HG03175 (cell line): ENCODE results near the gene NUDT8.
"Not testable (repeated sequence)": the region's sequence is repeated elsewhere in the genome, so short reads cannot be mapped to it uniquely, and the experiment has no call there.

Source experiments
- ATAC-seq: cut with Tn5 transposase; IDR thresholded peaks from one replicate; pipeline ENCODE4 v1.9.1; 2021; ENCODE audit warnings: mild to moderate bottlenecking, moderate library complexity; ENCODE audit not compliant: unreplicated experiment

The NUDT8 gene

DNA sequence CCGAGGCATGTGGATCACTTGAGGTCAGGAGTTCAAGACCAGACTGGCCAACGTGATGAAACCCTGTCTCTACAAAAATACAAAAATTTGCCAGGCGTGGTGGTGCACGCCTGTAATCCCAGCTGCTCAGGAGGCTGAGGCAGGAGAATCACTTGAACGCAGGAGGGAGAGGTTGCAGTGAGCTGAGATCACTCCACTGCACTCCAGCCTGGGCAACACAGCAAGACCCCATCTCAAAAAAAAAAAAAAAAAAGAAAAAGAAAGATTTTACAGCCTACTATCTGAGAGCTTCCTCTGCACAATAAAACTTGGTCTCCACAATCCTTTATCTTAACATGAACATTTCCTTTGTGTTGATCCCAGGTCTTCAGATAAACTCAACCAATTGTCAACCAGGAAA lies 31.0 kb upstream of the NUDT8 start:
- not testable (repeated sequence) for ATAC-seq

DNA sequence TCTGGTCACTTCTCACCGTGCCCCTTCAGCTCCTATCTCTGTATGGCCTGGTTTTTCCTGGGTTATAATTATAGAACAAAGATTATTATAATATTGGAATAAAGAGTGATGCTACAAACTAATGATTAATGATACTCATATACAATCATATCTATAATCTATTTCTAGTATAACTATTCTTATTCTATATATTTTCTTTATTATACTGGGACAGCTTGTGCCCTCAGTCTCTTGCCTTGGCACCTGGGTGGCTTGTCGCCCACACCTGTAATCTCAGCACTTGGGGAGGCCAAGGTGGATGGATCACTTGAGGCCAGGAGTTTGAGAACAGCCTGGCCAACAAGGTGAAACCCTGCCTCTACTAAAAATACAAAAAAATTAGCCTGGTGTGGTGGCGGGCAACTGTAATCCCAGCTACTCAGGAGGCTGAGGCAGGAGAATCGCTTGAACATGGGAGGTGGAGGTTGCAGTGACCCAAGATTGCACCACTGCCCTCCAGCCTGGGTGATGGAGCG lies 30.0 kb upstream of the NUDT8 start:
- not testable (repeated sequence) for ATAC-seq

DNA sequence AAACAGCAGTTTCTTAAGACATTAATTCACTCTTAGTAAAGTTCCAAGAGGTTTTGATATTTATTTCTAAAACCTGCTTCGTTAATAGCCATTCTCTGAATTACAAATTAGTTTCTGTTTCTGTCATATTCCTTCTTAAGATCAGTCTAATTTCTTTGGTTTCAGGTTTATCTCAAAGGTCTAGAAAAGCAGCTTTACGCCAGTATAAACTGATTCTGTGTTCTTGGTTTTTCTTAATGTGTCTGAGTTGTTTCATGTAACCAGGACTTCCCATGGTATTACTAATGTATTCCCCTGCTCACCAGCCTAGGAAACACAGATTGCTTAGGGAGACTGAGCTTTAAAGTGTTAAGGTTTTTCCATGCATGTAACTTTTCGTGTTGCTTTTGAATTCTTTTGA lies 27.6 kb upstream of the NUDT8 start:
- ATAC-seq: no peak

DNA sequence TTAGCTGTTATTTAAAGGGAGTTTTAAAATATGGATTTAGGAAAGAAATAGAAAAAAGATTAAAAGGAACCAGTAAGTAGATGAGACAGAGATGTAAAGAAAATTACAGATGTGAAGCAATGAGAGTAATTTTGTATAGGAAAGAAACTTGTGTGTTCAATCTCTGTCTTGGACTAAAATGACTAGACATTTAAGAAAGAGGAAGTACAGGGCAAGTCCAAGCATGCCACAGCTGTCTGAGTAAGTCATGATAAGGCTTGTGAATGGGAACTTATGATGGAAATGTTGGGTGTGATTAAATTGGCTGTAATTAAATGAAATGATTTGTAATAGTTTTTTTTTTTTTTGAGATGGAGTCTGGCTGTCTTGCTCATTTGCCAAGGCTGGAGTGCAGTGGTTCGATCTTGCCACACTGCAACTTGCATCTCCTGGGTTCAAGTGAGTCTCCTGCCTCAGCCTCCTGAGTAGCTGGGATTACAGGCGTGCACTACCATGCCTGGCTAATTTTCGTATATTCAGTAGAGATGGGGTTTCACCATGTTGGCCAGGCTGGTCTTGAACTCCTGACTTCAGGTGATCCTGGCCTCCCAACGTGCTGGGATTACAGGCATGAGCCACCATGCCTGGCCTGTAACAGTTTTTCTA lies 26.7 kb upstream of the NUDT8 start:
- ATAC-seq: no peak

DNA sequence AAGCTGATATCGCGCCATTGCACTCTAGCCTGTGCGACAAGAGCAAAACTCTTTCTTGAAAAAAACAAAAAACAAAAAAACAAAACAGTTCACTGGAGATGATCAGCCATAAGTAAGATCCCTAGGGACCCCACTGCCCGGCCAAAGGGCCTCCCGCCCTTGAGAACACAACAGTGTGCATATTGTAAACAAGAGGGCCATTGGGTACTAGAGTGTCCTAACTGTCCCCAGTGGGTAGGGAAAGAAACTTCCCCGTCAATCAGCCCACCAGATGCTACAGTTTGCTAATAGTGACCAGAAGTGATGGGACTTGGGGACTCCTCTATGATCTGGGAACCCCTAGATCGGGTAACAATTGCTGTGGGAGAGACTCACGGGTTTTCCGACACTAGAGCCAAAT lies 24.5 kb upstream of the NUDT8 start:
- no peak for ATAC-seq

- ATAC-seq: no peak
Measured at GRCh38 chr11:67652965-67653845, 23.5 kb upstream of the NUDT8 start.

DNA sequence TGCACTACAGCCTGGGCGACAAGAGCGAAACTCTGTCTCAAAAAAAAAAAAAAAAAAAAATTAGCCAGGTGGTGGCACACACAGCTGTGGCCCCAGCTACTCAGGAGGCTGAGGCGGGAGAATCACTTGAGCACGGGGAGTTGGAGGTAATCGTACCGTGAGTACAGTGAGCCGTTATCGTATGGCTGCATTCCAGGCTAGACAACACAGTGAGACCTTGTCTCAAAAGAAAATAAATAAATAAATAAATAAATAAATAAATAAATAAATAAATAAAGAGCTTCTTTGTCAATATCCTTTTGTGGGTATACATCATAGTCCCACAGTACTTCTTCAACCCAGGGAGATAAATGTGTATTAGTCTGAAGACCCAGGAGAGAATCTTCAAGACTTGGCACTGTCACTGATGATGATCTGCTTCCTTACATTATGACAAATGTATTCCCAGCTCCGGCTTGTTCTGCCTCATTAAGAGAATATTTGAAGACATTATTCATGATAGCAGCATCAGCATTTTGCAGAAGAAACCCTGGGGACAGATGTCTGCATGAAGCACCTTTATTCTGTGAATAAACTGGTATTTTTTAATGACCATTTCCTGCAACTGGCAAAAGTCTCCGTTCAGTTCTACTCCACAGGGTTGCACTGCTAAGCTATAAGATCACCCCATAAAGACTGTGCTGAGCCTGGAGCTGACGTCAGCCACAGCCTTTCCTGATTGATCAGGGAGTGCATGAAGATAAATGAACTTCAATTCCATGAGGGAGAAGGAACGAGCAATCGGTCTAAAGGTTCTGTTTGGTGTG lies 22.4 kb upstream of the NUDT8 start:
- ATAC-seq: no peak

GRCh38 chr11:67649634-67650510 lies 20.1 kb upstream of the NUDT8 start:
- no peak for ATAC-seq

DNA sequence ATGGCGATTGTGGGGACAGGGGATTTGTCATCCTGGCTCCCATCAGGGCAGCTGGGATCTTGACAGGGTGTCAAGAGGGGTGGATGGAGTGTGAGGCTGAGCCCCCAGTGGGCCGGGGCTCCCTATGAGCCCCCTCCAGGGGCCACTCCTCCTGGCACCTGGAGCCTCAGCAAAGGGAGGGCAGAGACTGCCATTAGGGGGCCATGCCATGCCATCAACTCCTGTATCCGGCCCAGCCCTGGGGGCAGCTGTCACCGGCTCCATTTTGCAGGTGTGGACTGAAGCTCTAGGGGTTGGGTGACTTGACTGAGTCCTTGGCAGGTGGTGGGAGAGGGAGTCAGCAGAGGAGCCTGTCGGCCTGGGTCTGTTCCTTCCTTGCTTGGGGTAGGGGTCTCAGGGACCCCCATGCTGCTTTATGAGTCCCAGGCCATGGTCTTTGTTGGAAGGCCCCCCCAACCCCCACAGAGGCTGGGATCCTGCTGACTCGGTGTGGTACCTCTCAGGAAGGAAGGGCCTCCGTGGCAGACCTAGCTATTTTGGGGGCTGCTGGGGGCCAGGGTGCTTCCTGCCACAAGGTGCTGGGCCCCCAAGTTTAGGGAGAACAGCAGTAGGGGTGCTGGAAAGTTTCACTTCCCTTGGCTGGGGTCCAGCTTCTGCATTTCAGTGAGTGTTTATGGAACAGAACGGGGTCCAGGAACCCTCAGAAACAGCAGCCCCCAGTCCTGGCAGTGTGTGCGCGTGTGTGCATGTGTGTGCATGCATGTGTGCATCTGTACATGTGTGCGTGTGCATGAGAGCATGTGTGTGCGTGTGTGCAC lies 19.3 kb upstream of the NUDT8 start:
- ATAC-seq: no peak

DNA sequence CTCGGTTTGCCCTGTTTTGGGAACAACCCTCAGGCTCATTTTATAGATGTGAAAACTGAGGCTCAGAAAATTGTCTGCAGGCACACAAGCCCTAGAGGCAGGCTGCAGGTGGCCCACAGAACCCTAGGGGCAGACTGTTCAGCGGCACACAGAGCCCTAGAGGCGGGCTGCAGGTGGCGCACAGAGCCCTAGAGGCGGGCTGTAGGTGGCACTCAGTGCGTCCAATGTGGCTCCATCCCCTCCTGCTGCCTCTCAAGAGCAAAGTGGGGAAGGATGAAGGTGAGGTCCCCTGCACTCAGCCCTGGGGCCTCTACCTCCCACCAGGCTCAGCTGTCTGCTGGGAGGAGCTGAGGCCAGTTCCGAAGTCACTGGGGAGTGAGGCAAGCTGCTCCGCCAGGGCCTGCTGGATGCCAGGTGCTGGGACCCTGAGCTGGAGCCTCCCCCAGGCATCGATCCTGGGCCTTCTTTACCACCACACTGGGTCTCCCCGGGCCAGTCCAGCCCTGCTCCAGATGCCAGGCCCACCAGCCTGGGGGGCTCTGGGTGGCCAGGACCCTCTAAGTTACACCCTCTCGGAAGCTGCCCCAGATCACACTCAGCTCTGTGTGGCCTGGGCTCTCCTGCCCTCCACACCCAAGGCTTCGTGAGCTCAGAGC lies 18.5 kb upstream of the NUDT8 start:
- peak; percentile 64 for ATAC-seq

- no peak for ATAC-seq
Measured at GRCh38 chr11:67647471-67647870, 17.7 kb upstream of the NUDT8 start.

- ATAC-seq: no peak
Measured at GRCh38 chr11:67646535-67647336, 17.0 kb upstream of the NUDT8 start.

- no peak for ATAC-seq
Measured at GRCh38 chr11:67645521-67646461, 16.1 kb upstream of the NUDT8 start.

DNA sequence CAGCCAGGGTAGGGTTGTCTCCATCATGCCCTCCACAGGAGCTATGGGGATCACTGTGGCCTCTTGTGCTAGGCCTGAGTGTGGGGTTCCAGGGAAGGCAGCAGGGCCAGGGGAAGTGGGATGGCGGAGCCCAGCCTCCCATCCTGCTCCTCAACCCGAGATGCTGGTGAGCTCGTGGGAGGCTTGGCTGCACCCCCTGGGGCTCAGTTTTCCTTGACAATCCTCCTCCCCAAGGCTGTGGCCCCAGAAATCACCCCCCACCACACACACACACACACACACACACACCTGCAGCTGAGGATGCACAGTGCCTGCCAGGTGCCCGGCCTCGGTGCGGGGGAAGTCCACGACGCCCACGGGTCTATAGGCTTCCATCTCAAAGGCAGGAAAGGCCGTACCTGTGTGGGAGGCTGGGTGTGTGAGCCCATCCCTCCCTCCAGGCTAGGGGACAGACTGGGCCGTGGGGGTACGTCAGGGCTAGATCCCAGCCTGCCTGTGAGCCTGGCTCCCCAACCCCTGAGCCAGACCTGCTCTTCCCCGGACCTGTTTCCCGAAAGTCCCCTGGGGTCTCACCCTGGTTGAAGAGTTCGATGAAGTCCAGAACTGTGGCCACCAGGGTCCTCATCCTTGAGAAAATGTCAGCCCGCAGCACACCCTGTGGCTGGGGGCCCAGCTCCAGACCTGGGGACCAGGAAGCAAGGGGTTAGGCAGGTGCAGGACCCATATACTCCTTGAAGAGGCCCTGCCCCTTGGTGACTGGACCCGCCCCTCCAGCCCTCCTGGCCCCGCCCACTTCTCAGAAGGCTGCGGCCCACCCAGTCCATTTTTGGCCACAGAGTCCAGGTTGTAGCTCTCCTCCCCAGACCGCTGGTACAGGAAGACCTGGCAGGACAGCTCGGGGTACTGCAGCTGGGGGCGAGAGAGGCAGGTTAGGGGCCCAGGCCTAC lies 15.0 kb upstream of the NUDT8 start:
- ATAC-seq: no peak

GRCh38 chr11:67644042-67644441 lies 14.3 kb upstream of the NUDT8 start:
- ATAC-seq: no peak
